Type B pancreatic cell (in vitro differentiated cells): ENCODE data around the gene MIGA2. TPM values are rescaled to one million over a fixed set of nuclear protein-coding genes. Genes with fewer than 3 reads are reported as not detected.

ENCODE experiments used
- DNase-seq: peaks from one replicate; pipeline ENCODE4 v3.0.0; 2021; ENCODE audit warnings: mixed read lengths; ENCODE audit not compliant: unreplicated experiment; ENCODE audit errors: extremely low spot score
- H3K27ac Mint-ChIP-seq: 2 replicates; pipeline ENCODE4 v1.8.0; 2021; ENCODE audit warnings: mild to moderate bottlenecking, mixed read lengths
- H3K27me3 Mint-ChIP-seq: 2 replicates; pipeline ENCODE4 v1.8.0; 2021; ENCODE audit warnings: mixed read lengths
- H3K36me3 Mint-ChIP-seq: 2 replicates; pipeline ENCODE4 v1.8.0; 2021; ENCODE audit warnings: mixed read lengths
- H3K4me1 Mint-ChIP-seq: one replicate; pipeline ENCODE4 v1.8.0; 2021; ENCODE audit warnings: mixed read lengths; ENCODE audit not compliant: unreplicated experiment
- H3K4me3 Mint-ChIP-seq: 2 replicates; pipeline ENCODE4 v1.8.0; 2021; ENCODE audit warnings: mild to moderate bottlenecking, mixed read lengths
- H3K9me3 Mint-ChIP-seq: 2 replicates; pipeline ENCODE4 v1.8.0; 2021; ENCODE audit warnings: mixed read lengths
- CTCF ChIP-seq: fragments of 200-600 bp; sonication (generic); conservative IDR thresholded peaks from 2 replicates; pipeline ENCODE4 v1.5.0; 2021; ENCODE audit warnings: antibody characterized with exemption, mild to moderate bottlenecking
- total RNA-seq: library from RNA; stranded (reverse); gene quantifications from 2 replicates; pipeline ENCODE4 v1.2.1, GENCODE V29; 2021; ENCODE audit warnings: low replicate concordance

MIGA2 gene
- total RNA-seq, 1 donor from 2014 or later: 41.6 TPM

- no peak overlapping the region for H3K27ac Mint-ChIP-seq
- DNase-seq: no peak
- H3K27me3 Mint-ChIP-seq: peaks cover 4% of the 10 kb centered on the region
- H3K9me3 Mint-ChIP-seq: no peaks in the 10 kb centered on the region
- no peak overlapping the region for H3K4me3 Mint-ChIP-seq
- no peaks in the 10 kb centered on the region for H3K36me3 Mint-ChIP-seq
- peaks cover 9% of the 10 kb centered on the region for H3K4me1 Mint-ChIP-seq
- no peak for TF ChIP-seq CTCF
Observed at GRCh38 chr9:129107651-129108050, 71.2 kb downstream of the MIGA2 start.

GRCh38 chr9:129108083-129108804, 71.8 kb downstream of the MIGA2 start:
- Mint-ChIP-seq H3K27ac (no peak overlapping the region), H3K36me3 (no peaks in the 10 kb centered on the region)

GRCh38 chr9:129108805-129109536, 72.5 kb downstream of the MIGA2 start:
- TF ChIP-seq CTCF: no peak
- DNase-seq: no peak
- Mint-ChIP-seq H3K27ac (peak overlapping the region; percentile 75), H3K9me3 (no peaks in the 10 kb centered on the region), H3K4me3 (peak overlapping the region; percentile 95), H3K27me3 (peaks cover 4% of the 10 kb centered on the region), H3K4me1 (peaks cover 9% of the 10 kb centered on the region), H3K36me3 (no peaks in the 10 kb centered on the region)

More at GRCh38 chr9:129108083-129108804, 71.8 kb downstream of the MIGA2 start:
- TF ChIP-seq CTCF: no peak
- H3K4me1 Mint-ChIP-seq: peaks cover 9% of the 10 kb centered on the region
- peaks cover 4% of the 10 kb centered on the region for H3K27me3 Mint-ChIP-seq
- peak overlapping the region; percentile 95 for H3K4me3 Mint-ChIP-seq
- H3K9me3 Mint-ChIP-seq: no peaks in the 10 kb centered on the region
- DNase-seq: no peak

- Mint-ChIP-seq H3K9me3 (no peaks in the 10 kb centered on the region), H3K27ac (peak overlapping the region; percentile 75), H3K4me1 (peaks cover 13% of the 10 kb centered on the region), H3K36me3 (no peaks in the 10 kb centered on the region), H3K27me3 (peaks cover 4% of the 10 kb centered on the region), H3K4me3 (peak overlapping the region; percentile 95)
- no peak for DNase-seq
- TF ChIP-seq CTCF: no peak
Observed at GRCh38 chr9:129109537-129109903, 73.1 kb downstream of the MIGA2 start.

DNA sequence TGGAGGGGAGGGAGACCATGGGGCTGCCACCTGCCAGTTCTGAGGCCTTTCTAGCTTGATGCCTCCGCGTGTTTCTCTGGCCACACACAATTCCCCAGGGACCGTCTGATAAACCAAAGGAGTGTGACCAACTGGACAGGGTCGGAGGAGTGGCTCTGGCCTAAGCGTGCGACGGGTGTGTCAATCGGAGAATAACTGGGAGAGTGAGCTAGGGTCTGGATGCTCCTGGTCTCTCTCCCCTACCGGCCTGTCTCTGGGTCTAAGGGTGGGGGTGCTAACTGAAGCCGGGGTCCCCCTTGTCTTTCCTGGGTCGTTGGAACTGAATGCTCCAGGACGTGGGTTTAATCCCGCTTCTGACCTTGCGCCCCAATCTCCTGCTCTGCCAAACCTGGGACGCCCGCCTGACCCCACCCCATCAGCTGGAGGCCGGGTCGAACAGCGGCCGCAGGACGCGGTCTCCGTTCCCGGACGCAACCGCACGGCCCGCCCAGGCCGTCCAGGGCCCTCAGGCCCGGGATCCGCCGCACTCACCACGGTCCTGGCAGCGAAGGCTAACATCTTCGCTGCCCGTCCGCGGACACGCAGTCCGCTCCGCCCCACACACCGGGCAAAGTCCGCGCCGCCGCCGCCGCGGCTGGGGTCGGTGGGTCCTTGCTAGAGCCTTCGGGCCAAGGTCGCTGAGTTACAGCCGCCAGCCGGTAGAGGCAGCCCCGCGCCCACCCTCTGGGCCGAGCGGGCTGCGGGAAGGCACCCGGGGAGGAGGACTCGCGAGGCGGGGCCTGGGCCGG, 73.7 kb downstream of the MIGA2 start:
- Mint-ChIP-seq H3K4me3 (peak overlapping the region; percentile 95), H3K27me3 (peaks cover 4% of the 10 kb centered on the region), H3K27ac (no peak overlapping the region), H3K9me3 (no peaks in the 10 kb centered on the region), H3K36me3 (no peaks in the 10 kb centered on the region), H3K4me1 (peaks cover 19% of the 10 kb centered on the region)
- DNase-seq: no peak
- TF ChIP-seq CTCF: no peak
